PFSK-1 (cell line): ENCODE results near the gene TMEM132E.

Source experiments
- FOXP2 ChIP-seq: optimal IDR thresholded peaks from 2 replicates; pipeline ENCODE3; 2011; ENCODE audit warnings: borderline replicate concordance, control low read depth, inconsistent platforms; ENCODE audit not compliant: insufficient read depth; ENCODE audit errors: extremely low read length, extremely low read depth
- POLR2AphosphoS5 ChIP-seq: IDR thresholded peaks from 2 replicates; pipeline ENCODE4 v1.6.1; 2012; ENCODE audit warnings: low read depth, mild to moderate bottlenecking, control low read depth, low read length, moderate library complexity
- REST ChIP-seq, 2 experiments: IDR thresholded peaks; 2 replicates each; pipeline versions ENCODE4 v1.6.1 to v1.8.0; 2011 to 2012; ENCODE audit warnings: low read depth in 2 of 2, low read length in 2 of 2, control low read depth in 1 of 2, inconsistent platforms in 1 of 2, mild to moderate bottlenecking in 1 of 2, moderate library complexity in 1 of 2; ENCODE audit not compliant: insufficient read depth in 1 of 2
- SIN3A ChIP-seq: IDR thresholded peaks from 2 replicates; pipeline ENCODE4 v1.6.1; 2012; ENCODE audit warnings: mild to moderate bottlenecking, low read length, moderate library complexity, borderline replicate concordance; ENCODE audit not compliant: insufficient read depth
- TAF1 ChIP-seq: IDR thresholded peaks from 2 replicates; pipeline ENCODE4 v1.6.1; 2012; ENCODE audit warnings: low read length, control low read depth, borderline replicate concordance; ENCODE audit not compliant: insufficient read depth

TMEM132E gene

GRCh38 chr17:34614698-34615097 is 35.3 kb downstream of the TMEM132E start:
- TF ChIP-seq REST (IDR thresholded peaks at IDR 0.05; ENCODE audit: insufficient read depth in 1 of 2, low read depth in 2 of 2, low read length in 2 of 2) (no peak), SIN3A (no peak), POLR2AphosphoS5 (no peak), FOXP2 (no peak), TAF1 (no peak)

GRCh38 chr17:34615326-34615725 is 35.9 kb downstream of the TMEM132E start:
- TF ChIP-seq TAF1 (no peak), SIN3A (no peak), FOXP2 (no peak), REST (IDR thresholded peaks at IDR 0.05; ENCODE audit: insufficient read depth in 1 of 2, low read depth in 2 of 2, low read length in 2 of 2) (no peak), POLR2AphosphoS5 (no peak)

- peak; percentile 36 for TF ChIP-seq FOXP2
- no peak for TF ChIP-seq SIN3A
- TF ChIP-seq POLR2AphosphoS5: no peak
Measured at GRCh38 chr17:34616148-34616547, 36.8 kb downstream of the TMEM132E start.

GRCh38 chr17:34617398-34617797 is 38.0 kb downstream of the TMEM132E start:
- no peak for TF ChIP-seq POLR2AphosphoS5

GRCh38 chr17:34619687-34620217 is 40.4 kb downstream of the TMEM132E start:
- TF ChIP-seq FOXP2: no peak
- no peak for TF ChIP-seq POLR2AphosphoS5
- no peak for TF ChIP-seq TAF1
- no peak for TF ChIP-seq REST (IDR thresholded peaks at IDR 0.05; ENCODE audit: insufficient read depth in 1 of 2, low read depth in 2 of 2, low read length in 2 of 2)
- TF ChIP-seq SIN3A: no peak

- no peak for TF ChIP-seq TAF1
- TF ChIP-seq REST (IDR thresholded peaks at IDR 0.05; ENCODE audit: insufficient read depth in 1 of 2, low read depth in 2 of 2, low read length in 2 of 2): no peak
- TF ChIP-seq POLR2AphosphoS5: no peak
- no peak for TF ChIP-seq FOXP2
- TF ChIP-seq SIN3A: no peak
Measured at GRCh38 chr17:34620458-34620857, 41.1 kb downstream of the TMEM132E start.
